Measurements from ENCODE around the gene OTOGL. TPM values are rescaled to one million over a fixed set of nuclear protein-coding genes. Genes with fewer than 3 reads are reported as not detected.
"Not testable (repeated sequence)": the region's sequence is repeated elsewhere in the genome, so short reads cannot be mapped to it uniquely, and the experiment has no call there.

OTOGL gene
- total RNA-seq: 0.03 TPM

- DNase-seq (ENCODE audit: low spot score) (no peak), ATAC-seq (no peak)
Measured at GRCh38 chr12:80099259-80099658, at the start of gene OTOGL. TSS of gene OTOGL (plus strand) at chr12:80099537. CDS start at chr12:80209432, 109,895 bp downstream.

- no peak for ATAC-seq
- DNase-seq (ENCODE audit: low spot score): no peak
Measured at GRCh38 chr12:80050236-80050635, 49.1 kb upstream of the OTOGL start.

- DNase-seq (ENCODE audit: low spot score) (no peak), ATAC-seq (no peak)
Measured at GRCh38 chr12:80053051-80053790, 46.1 kb upstream of the OTOGL start.

GRCh38 chr12:80056232-80056631, 43.1 kb upstream of the OTOGL start:
- ATAC-seq: no peak
- DNase-seq (ENCODE audit: low spot score): no peak

GRCh38 chr12:80056845-80057244, 42.5 kb upstream of the OTOGL start:
- ATAC-seq (no peak), DNase-seq (ENCODE audit: low spot score) (no peak)

GRCh38 chr12:80058586-80058985, 40.8 kb upstream of the OTOGL start:
- ATAC-seq (no peak), DNase-seq (ENCODE audit: low spot score) (no peak)

- no peak for ATAC-seq
- DNase-seq (ENCODE audit: low spot score): no peak
Measured at GRCh38 chr12:80059102-80059501, 40.2 kb upstream of the OTOGL start.

GRCh38 chr12:80059875-80060274, 39.5 kb upstream of the OTOGL start:
- no peak for ATAC-seq
- DNase-seq (ENCODE audit: low spot score): no peak

- DNase-seq (ENCODE audit: low spot score): no peak
Measured at GRCh38 chr12:80064269-80064668, 35.1 kb upstream of the OTOGL start.

GRCh38 chr12:80064951-80065350, 34.4 kb upstream of the OTOGL start:
- DNase-seq (ENCODE audit: low spot score) (no peak), ATAC-seq (no peak)

More at GRCh38 chr12:80064269-80064668, 35.1 kb upstream of the OTOGL start:
- ATAC-seq: no peak

GRCh38 chr12:80068173-80068572, 31.2 kb upstream of the OTOGL start:
- ATAC-seq (no peak), DNase-seq (ENCODE audit: low spot score) (no peak)

GRCh38 chr12:80083892-80084614, 15.3 kb upstream of the OTOGL start:
- ATAC-seq; DNase-seq (ENCODE audit: low spot score): not testable (repeated sequence)

- ATAC-seq (no peak), DNase-seq (ENCODE audit: low spot score) (no peak)
Measured at GRCh38 chr12:80086025-80086424, 13.3 kb upstream of the OTOGL start.

GRCh38 chr12:80087486-80088213, 11.7 kb upstream of the OTOGL start:
- no peak for DNase-seq (ENCODE audit: low spot score)
- no peak for ATAC-seq

- ATAC-seq: no peak
- no peak for DNase-seq (ENCODE audit: low spot score)
Measured at GRCh38 chr12:80100591-80100990, 1.3 kb downstream of the OTOGL start.

GRCh38 chr12:80101126-80101525, 1.8 kb downstream of the OTOGL start:
- DNase-seq (ENCODE audit: low spot score) (no peak), ATAC-seq (no peak)

GRCh38 chr12:80107221-80107620, 7.9 kb downstream of the OTOGL start:
- DNase-seq (ENCODE audit: low spot score) (no peak), ATAC-seq (no peak)

GRCh38 chr12:80116735-80117134, 17.4 kb downstream of the OTOGL start:
- DNase-seq (ENCODE audit: low spot score) (no peak), ATAC-seq (no peak)

GRCh38 chr12:80118565-80119324, 19.4 kb downstream of the OTOGL start:
- DNase-seq (ENCODE audit: low spot score) (no peak), ATAC-seq (no peak)

- DNase-seq (ENCODE audit: low spot score) (no peak), ATAC-seq (no peak)
Measured at GRCh38 chr12:80120994-80121393, 21.7 kb downstream of the OTOGL start.

- DNase-seq (ENCODE audit: low spot score) (no peak), ATAC-seq (no peak)
Measured at GRCh38 chr12:80121661-80122060, 22.3 kb downstream of the OTOGL start.

Measured in left lobe of liver (tissue), 2 donors.